CD4-positive, alpha-beta T cell (primary cell): ENCODE data around the gene BCO1. TPM values are rescaled to one million over a fixed set of nuclear protein-coding genes. Genes with fewer than 3 reads are reported as not detected.

ENCODE experiments used
- ATAC-seq: fragments of 200-7000 bp; cut with Tn5 transposase; one replicate; pipeline ENCODE4 v1.10.0; 2022; ENCODE audit warnings: mild to moderate bottlenecking; ENCODE audit not compliant: poor library complexity
- CTCF ChIA-PET: fragments of 350-600 bp; sonication (Branson Sonifier 250); formaldehyde crosslinking; loops from one replicate; lab custom pipeline; 2021; ENCODE audit warnings: antibody characterized with exemption, inconsistent platforms; lab: Charles Lee
- POLR2A ChIA-PET: fragments of 350-600 bp; sonication (Branson Sonifier 250); formaldehyde crosslinking; loops from one replicate; lab custom pipeline; 2021; ENCODE audit warnings: antibody characterized with exemption, inconsistent platforms; lab: Charles Lee
- DNase-seq, 14 experiments: peaks; one replicate each; pipeline ENCODE4 v3.0.0-alpha.2; 2013 to 2020; ENCODE audit warnings: mixed read lengths in 2 of 14
- H3K27ac ChIP-seq, 2 donors: one replicate each; pipeline versions ENCODE4 v1.5.1 to v1.7.0; 2013; ENCODE audit warnings: low read length in 2 of 2, low read depth in 1 of 2, mild to moderate bottlenecking in 1 of 2
- H3K27me3 ChIP-seq, 2 experiments: 1 replicate in 1 of 2; 2 replicates in 1 of 2; pipeline versions ENCODE4 v1.6.1 to v1.7.0; 2013; ENCODE audit warnings: low read length in 2 of 2, control low read depth in 1 of 2, mild to moderate bottlenecking in 1 of 2, moderate library complexity in 1 of 2; ENCODE audit not compliant: insufficient read depth in 2 of 2, control insufficient read depth in 1 of 2
- H3K36me3 ChIP-seq: one replicate; pipeline ENCODE4 v1.6.1; 2013; ENCODE audit warnings: low read length, control low read depth; ENCODE audit not compliant: insufficient read depth
- H3K4me1 ChIP-seq: one replicate; pipeline ENCODE4 v1.6.1; 2013; ENCODE audit warnings: low read length, control low read depth; ENCODE audit not compliant: insufficient read depth
- H3K4me3 ChIP-seq: one replicate; pipeline ENCODE4 v1.5.1; 2013; ENCODE audit warnings: mild to moderate bottlenecking, low read length, moderate library complexity
- H3K9me3 ChIP-seq, 2 experiments: 1 replicate in 1 of 2; 2 replicates in 1 of 2; pipeline versions ENCODE4 v1.6.1 to v1.7.0; 2013; ENCODE audit warnings: low read length in 2 of 2, mild to moderate bottlenecking in 2 of 2, control low read depth in 1 of 2, moderate library complexity in 1 of 2; ENCODE audit not compliant: control insufficient read depth in 1 of 2, insufficient read depth in 1 of 2
- H3K27ac Mint-ChIP-seq: one replicate; pipeline ENCODE4 v1.8.0; 2020; ENCODE audit warnings: mixed read lengths
- H3K27me3 Mint-ChIP-seq: one replicate; pipeline ENCODE4 v1.8.0; 2021; ENCODE audit warnings: mixed read lengths
- H3K36me3 Mint-ChIP-seq: one replicate; pipeline ENCODE4 v1.8.0; 2021; ENCODE audit warnings: low read depth, mixed read lengths
- H3K4me1 Mint-ChIP-seq: one replicate; pipeline ENCODE4 v1.8.0; 2021; ENCODE audit warnings: low read depth, mixed read lengths
- H3K4me3 Mint-ChIP-seq: one replicate; pipeline ENCODE4 v1.8.0; 2020; ENCODE audit warnings: mild to moderate bottlenecking, mixed read lengths
- H3K9me3 Mint-ChIP-seq: one replicate; pipeline ENCODE4 v1.8.0; 2020; ENCODE audit warnings: mixed read lengths
- CTCF ChIP-seq: fragments of 200-600 bp; IDR thresholded peaks from one replicate; pipeline ENCODE4 v1.8.0; 2022; ENCODE audit warnings: antibody characterized with exemption, mild to moderate bottlenecking
- intact Hi-C, 2 experiments: fragments of 100-400 bp; cut with DNase I in 1 of 2; cut with micrococcal nuclease in 1 of 2; formaldehyde crosslinking; loops; one replicate each; pipeline versions ENCODE4 v1.15.1 to v1.9.0; 2023 to 2025; cut with DNase I, micrococcal nuclease
- total RNA-seq, 174 experiments: library from RNA in 2 of 174; stranded (reverse) in 2 of 174; gene quantifications; one replicate each; pipeline ENCODE4 v1.2.3 and lab custom pipeline; 2021 to 2026

The BCO1 gene
- total RNA-seq, 2 experiments from 2014 or later = not detected

DNA sequence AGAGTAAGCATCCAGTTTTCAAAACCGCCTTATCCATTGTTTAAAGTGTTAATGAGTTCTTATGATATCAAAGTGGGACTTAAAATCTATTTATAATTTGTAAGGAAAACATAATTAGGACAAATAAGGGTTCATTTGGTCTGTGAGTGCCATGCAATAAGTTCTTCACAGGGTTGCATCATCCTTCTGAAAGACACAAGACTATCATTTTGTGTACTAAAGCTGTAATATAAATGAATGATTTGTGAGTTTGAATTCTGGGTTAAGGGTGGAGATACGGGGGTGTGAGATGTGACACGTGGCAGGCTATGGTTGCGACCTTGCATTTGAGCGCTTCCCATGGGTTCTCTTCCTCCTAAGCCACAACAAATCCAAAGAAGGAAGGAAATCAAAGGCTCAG is 83.0 kb downstream of the BCO1 start:
- Mint-ChIP-seq H3K4me3 (no peak overlapping the region), H3K27me3 (no peaks in the 10 kb centered on the region), H3K9me3 (no peaks in the 10 kb centered on the region), H3K27ac (no peak overlapping the region), H3K4me1 (peaks cover 33% of the 10 kb centered on the region), H3K36me3 (peaks cover 5% of the 10 kb centered on the region)
- POLR2A ChIA-PET = no interaction called here
- no peaks in the 10 kb centered on the region for H3K36me3 ChIP-seq
- CTCF ChIA-PET = no interaction called here
- intact Hi-C loops = loop anchor here in 1 of 2 experiments (5.0 kb wide), 1 partner anchor 851 kb away; the partner anchor contains the start of gene MPHOSPH6
- no peaks in the 10 kb centered on the region for H3K9me3 ChIP-seq
- H3K4me1 ChIP-seq = peaks cover 2% of the 10 kb centered on the region
- DNase-seq (no peak), ATAC-seq (no peak)
- H3K4me3 ChIP-seq = no peak overlapping the region
- no peak overlapping the region for H3K27ac ChIP-seq
- H3K27me3 ChIP-seq = no peaks in the 10 kb centered on the region
- no peak for TF ChIP-seq CTCF

DNA sequence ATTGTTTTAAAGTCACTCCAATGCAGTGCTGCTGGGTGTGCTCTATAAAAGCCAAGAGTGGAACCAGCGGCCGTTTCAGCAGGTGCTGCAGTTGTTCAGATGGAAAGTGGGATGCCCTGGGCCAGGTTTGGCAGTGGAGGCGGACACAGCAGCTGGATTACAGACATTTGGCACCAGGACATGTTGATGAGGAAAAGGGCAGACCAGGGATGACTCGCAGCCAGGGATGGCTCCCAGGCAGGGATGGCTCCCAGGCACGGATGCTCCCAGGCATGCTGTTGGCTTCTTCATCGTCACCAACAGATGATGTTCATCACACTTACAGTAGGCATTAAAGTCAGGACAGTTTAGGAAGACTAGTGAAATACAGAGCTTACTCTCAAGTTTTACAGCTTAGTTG is 86.3 kb downstream of the BCO1 start:
- ATAC-seq = no peak
- ChIA-PET POLR2A (no interaction called here), CTCF (no interaction called here)
- no peak overlapping the region for H3K4me3 ChIP-seq
- TF ChIP-seq CTCF = no peak
- no peaks in the 10 kb centered on the region for H3K27me3 Mint-ChIP-seq
- no peak overlapping the region for H3K27ac Mint-ChIP-seq
- H3K27me3 ChIP-seq = no peaks in the 10 kb centered on the region
- no peaks in the 10 kb centered on the region for H3K9me3 Mint-ChIP-seq
- H3K4me3 Mint-ChIP-seq = no peak overlapping the region
- no peak overlapping the region for H3K27ac ChIP-seq
- H3K9me3 ChIP-seq = no peaks in the 10 kb centered on the region
- no peaks in the 10 kb centered on the region for H3K4me1 ChIP-seq
- H3K4me1 Mint-ChIP-seq = peaks cover 19% of the 10 kb centered on the region
- H3K36me3 Mint-ChIP-seq = peaks cover 5% of the 10 kb centered on the region
- intact Hi-C loops = loop anchor here in 1 of 2 experiments (5.0 kb wide), 1 partner anchor 847 kb away; the partner anchor contains the start of gene MPHOSPH6
- no peak for DNase-seq
- no peaks in the 10 kb centered on the region for H3K36me3 ChIP-seq

GRCh38 chr16:81327011-81327410 is 88.5 kb downstream of the BCO1 start:
- ATAC-seq (no peak), DNase-seq (no peak)
- intact Hi-C loops = no loop called here
- Histone ChIP-seq H3K36me3 (no peaks in the 10 kb centered on the region), H3K4me1 (no peaks in the 10 kb centered on the region), H3K27me3 (no peaks in the 10 kb centered on the region), H3K9me3 (no peaks in the 10 kb centered on the region), H3K27ac (no peak overlapping the region), H3K4me3 (no peak overlapping the region)
- peaks cover 15% of the 10 kb centered on the region for H3K4me1 Mint-ChIP-seq
- peaks cover 5% of the 10 kb centered on the region for H3K36me3 Mint-ChIP-seq
- no peak for TF ChIP-seq CTCF
- no peak overlapping the region for H3K4me3 Mint-ChIP-seq
- no peaks in the 10 kb centered on the region for H3K9me3 Mint-ChIP-seq
- no peaks in the 10 kb centered on the region for H3K27me3 Mint-ChIP-seq
- CTCF ChIA-PET = no interaction called here
- POLR2A ChIA-PET = interaction anchor here (0.8 kb wide), 1 partner anchor 13 kb away, joined by 4 read pairs; no protein-coding TSS in a partner anchor
- no peak overlapping the region for H3K27ac Mint-ChIP-seq
